OCI-LY7 (cell line): ENCODE measurements around the gene PCDHB11. TPM values are rescaled to one million over a fixed set of nuclear protein-coding genes. Genes with fewer than 3 reads are reported as not detected.
"Not testable (repeated sequence)": the region's sequence is repeated elsewhere in the genome, so short reads cannot be mapped to it uniquely, and the experiment has no call there.

Experiments
- BruUV-seq: library from RNA; stranded (reverse); fragments of 400-500 nt; replicated peaks from 2 replicates; lab custom pipeline; 2021; lab: Mats Ljungman, UMichigan
- CTCF ChIA-PET: fragments of 300-600 bp; sonication (Branson Sonifier 250); formaldehyde crosslinking; loops from one replicate; lab custom pipeline; 2022; ENCODE audit warnings: antibody characterized with exemption; ENCODE audit not compliant: unreplicated experiment; lab: Charles Lee
- POLR2A ChIA-PET: fragments of 300-600 bp; sonication (Branson Sonifier 250); formaldehyde crosslinking; loops from one replicate; lab custom pipeline; 2022; ENCODE audit warnings: antibody characterized with exemption; lab: Charles Lee
- DNase-seq: peaks from one replicate; pipeline ENCODE4 v3.0.0-alpha.2; 2015; ENCODE audit warnings: low spot score
- H2AFZ ChIP-seq: fragments of 200-600 bp; sonication (generic), shearing (Covaris generic); 2 replicates; pipeline ENCODE4 v1.6.1; 2014; ENCODE audit warnings: mild to moderate bottlenecking, antibody characterized with exemption, low read length, moderate library complexity
- H3K27ac ChIP-seq: fragments of 200-600 bp; sonication (generic); 2 replicates; pipeline ENCODE4 v1.5.1; 2014; ENCODE audit warnings: mixed run types, low read depth, mild to moderate bottlenecking, moderate library complexity, low read length, inconsistent platforms; ENCODE audit not compliant: poor library complexity, severe bottlenecking
- H3K36me3 ChIP-seq: fragments of 200-600 bp; sonication (generic); 2 replicates; pipeline ENCODE4 v1.6.1; 2014; ENCODE audit warnings: mild to moderate bottlenecking, antibody characterized with exemption, low read length, moderate library complexity, mixed read lengths; ENCODE audit not compliant: insufficient read depth
- H3K4me1 ChIP-seq: fragments of 200-600 bp; sonication (generic); 2 replicates; pipeline ENCODE4 v1.5.1; 2014; ENCODE audit warnings: mild to moderate bottlenecking, low read length; ENCODE audit not compliant: insufficient read depth, poor library complexity, severe bottlenecking
- H3K4me2 ChIP-seq: fragments of 200-600 bp; sonication (generic); 2 replicates; pipeline ENCODE4 v1.6.1; 2014; ENCODE audit warnings: mild to moderate bottlenecking, low read length
- H3K4me3 ChIP-seq: fragments of 200-600 bp; sonication (generic); 2 replicates; pipeline ENCODE4 v1.5.1; 2014; ENCODE audit warnings: mild to moderate bottlenecking, low read depth, low read length; ENCODE audit not compliant: poor library complexity, severe bottlenecking
- H3K79me2 ChIP-seq: fragments of 200-600 bp; sonication (generic); 2 replicates; pipeline ENCODE4 v1.6.1; 2016; ENCODE audit warnings: low read depth, mild to moderate bottlenecking, low read length, moderate library complexity, mixed read lengths; ENCODE audit not compliant: insufficient read depth
- H3K9me2 ChIP-seq: fragments of 200-600 bp; sonication (generic); 2 replicates; pipeline ENCODE4 v1.6.1; 2016; ENCODE audit warnings: mild to moderate bottlenecking, low read length, mixed read lengths; ENCODE audit not compliant: insufficient read depth
- H3K9me3 ChIP-seq: fragments of 200-600 bp; sonication (generic); 2 replicates; pipeline ENCODE4 v1.6.1; 2014; ENCODE audit warnings: mild to moderate bottlenecking, mixed run types, low read length, mixed read lengths
- H4K20me1 ChIP-seq: fragments of 200-600 bp; sonication (generic); 2 replicates; pipeline ENCODE4 v1.6.1; 2014; ENCODE audit warnings: mild to moderate bottlenecking, antibody characterized with exemption, low read length, moderate library complexity, mixed read lengths; ENCODE audit not compliant: insufficient read depth
- CTCF ChIP-seq: fragments of 200-600 bp; sonication (generic); conservative IDR thresholded peaks from 2 replicates; pipeline ENCODE4 v1.5.1; 2014; ENCODE audit warnings: mild to moderate bottlenecking, antibody characterized with exemption, low read length, moderate library complexity, mixed read lengths
- intact Hi-C: fragments of 100-400 bp; cut with micrococcal nuclease; formaldehyde crosslinking; loops from one replicate; pipeline ENCODE4 v1.10.0; 2022; ENCODE audit not compliant: unreplicated experiment
- total RNA-seq, 2 experiments: library from RNA; depleted of rRNA in 1 of 2; stranded (reverse); fragments of >200 nt in 1 of 2; shearing (Covaris generic) in 1 of 2; gene quantifications; 2 replicates each; pipeline ENCODE4 v1.2.3, GENCODE V29; 2014 to 2022

Gene PCDHB11
- total RNA-seq, 2 experiments from 2014 or later: not detected

GRCh38 chr5:141213656-141214339 is 14.4 kb downstream of the PCDHB11 start, which contains the start of gene PCDHB13:
Gene PCDHB13 (plus strand): TSS chr5:141213919. CDS start chr5:141214124, 205 bp downstream.
- H3K36me3 ChIP-seq, H3K4me1 ChIP-seq, BruUV-seq, POLR2A ChIA-PET, CTCF ChIA-PET, H3K9me3 ChIP-seq, H3K9me2 ChIP-seq, H2AFZ ChIP-seq, H3K79me2 ChIP-seq, H4K20me1 ChIP-seq, H3K4me3 ChIP-seq, H3K4me2 ChIP-seq, H3K27ac ChIP-seq: not testable (repeated sequence)
- DNase-seq: peak; percentile 3
- intact Hi-C loops: loop anchor here (10.0 kb wide), 1 partner anchor 351 kb away; no protein-coding TSS in a partner anchor
- peak; percentile 56 for TF ChIP-seq CTCF

DNA sequence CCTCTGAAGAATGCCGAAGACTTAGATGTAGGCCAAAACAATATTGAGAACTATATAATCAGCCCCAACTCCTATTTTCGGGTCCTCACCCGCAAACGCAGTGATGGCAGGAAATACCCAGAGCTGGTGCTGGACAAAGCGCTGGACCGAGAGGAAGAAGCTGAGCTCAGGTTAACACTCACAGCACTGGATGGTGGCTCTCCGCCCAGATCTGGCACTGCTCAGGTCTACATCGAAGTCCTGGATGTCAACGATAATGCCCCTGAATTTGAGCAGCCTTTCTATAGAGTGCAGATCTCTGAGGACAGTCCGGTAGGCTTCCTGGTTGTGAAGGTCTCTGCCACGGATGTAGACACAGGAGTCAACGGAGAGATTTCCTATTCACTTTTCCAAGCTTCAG is 15.2 kb downstream of the PCDHB11 start:
- H3K9me2 ChIP-seq, DNase-seq, H2AFZ ChIP-seq, CTCF ChIA-PET, H3K27ac ChIP-seq, H3K4me3 ChIP-seq, H3K4me2 ChIP-seq, H3K79me2 ChIP-seq, H3K4me1 ChIP-seq, POLR2A ChIA-PET, H3K36me3 ChIP-seq, BruUV-seq, H4K20me1 ChIP-seq, H3K9me3 ChIP-seq: not testable (repeated sequence)
- intact Hi-C loops: loop anchor here (10.0 kb wide), 1 partner anchor 350 kb away; no protein-coding TSS in a partner anchor

GRCh38 chr5:141215504-141215903 is 16.1 kb downstream of the PCDHB11 start:
- intact Hi-C loops: loop anchor here (10.0 kb wide), 1 partner anchor 349 kb away; no protein-coding TSS in a partner anchor
- H3K79me2 ChIP-seq, H3K4me3 ChIP-seq, H2AFZ ChIP-seq, H3K36me3 ChIP-seq, BruUV-seq, H3K4me1 ChIP-seq, DNase-seq, CTCF ChIA-PET, H4K20me1 ChIP-seq, H3K4me2 ChIP-seq, H3K27ac ChIP-seq, POLR2A ChIA-PET, H3K9me2 ChIP-seq, H3K9me3 ChIP-seq: not testable (repeated sequence)

- H4K20me1 ChIP-seq, POLR2A ChIA-PET, H3K79me2 ChIP-seq, DNase-seq, H3K4me3 ChIP-seq, H3K36me3 ChIP-seq, H3K9me2 ChIP-seq, H3K27ac ChIP-seq, H3K4me1 ChIP-seq, CTCF ChIA-PET, BruUV-seq, H3K4me2 ChIP-seq, H3K9me3 ChIP-seq, H2AFZ ChIP-seq: not testable (repeated sequence)
- intact Hi-C loops: loop anchor here (10.0 kb wide), 1 partner anchor 349 kb away; no protein-coding TSS in a partner anchor
Measured at GRCh38 chr5:141216035-141216434, 16.6 kb downstream of the PCDHB11 start.
